ENCODE data around the gene NFAM1.
A peak's percentile ranks its signal among the peaks of the same experiment; 100 is the strongest.

Gene NFAM1

GRCh38 chr22:42346722-42347121, 85.5 kb downstream of the NFAM1 start:
- H3K4me3 Mint-ChIP-seq: no peak overlapping the region
- H3K27ac Mint-ChIP-seq: no peak overlapping the region
- H3K27me3 Mint-ChIP-seq: peaks cover 0 to 13% of the 10 kb centered on the region in 2 donors
- DNase-seq (no peak), ATAC-seq (replicated peaks) (no peak)
- H3K9me3 Mint-ChIP-seq: no peaks in the 10 kb centered on the region
- no peaks in the 10 kb centered on the region for H3K36me3 Mint-ChIP-seq (ENCODE audit: insufficient read depth)
- H3K4me1 Mint-ChIP-seq (ENCODE audit: low read depth in 2 of 2): no peaks in the 10 kb centered on the region

GRCh38 chr22:42345458-42345857, 86.7 kb downstream of the NFAM1 start:
- ATAC-seq (replicated peaks) (no peak), DNase-seq (no peak)
- Mint-ChIP-seq H3K36me3 (ENCODE audit: insufficient read depth) (no peaks in the 10 kb centered on the region), H3K9me3 (no peaks in the 10 kb centered on the region), H3K4me3 (no peak overlapping the region), H3K27me3 (peaks cover 0 to 20% of the 10 kb centered on the region in 2 donors), H3K27ac (no peak overlapping the region), H3K4me1 (ENCODE audit: low read depth in 2 of 2) (no peaks in the 10 kb centered on the region)

- Mint-ChIP-seq H3K27me3 (peaks cover 0 to 20% of the 10 kb centered on the region in 2 donors), H3K4me3 (peak overlapping the region; percentile 54 to 62), H3K36me3 (ENCODE audit: insufficient read depth) (no peaks in the 10 kb centered on the region), H3K9me3 (no peaks in the 10 kb centered on the region), H3K4me1 (ENCODE audit: low read depth in 2 of 2) (no peaks in the 10 kb centered on the region), H3K27ac (no peak overlapping the region)
- no peak for ATAC-seq (replicated peaks)
- no peak for DNase-seq
Observed at GRCh38 chr22:42344361-42344905, 87.8 kb downstream of the NFAM1 start.

- no peaks in the 10 kb centered on the region for H3K4me1 Mint-ChIP-seq (ENCODE audit: low read depth in 2 of 2)
- no peaks in the 10 kb centered on the region for H3K9me3 Mint-ChIP-seq
- no peaks in the 10 kb centered on the region for H3K36me3 Mint-ChIP-seq (ENCODE audit: insufficient read depth)
- no peak for DNase-seq
- H3K4me3 Mint-ChIP-seq: peak overlapping the region; percentile 54 to 62
- H3K27me3 Mint-ChIP-seq: peaks cover 0 to 20% of the 10 kb centered on the region in 2 donors
- ATAC-seq (replicated peaks): peak; percentile 87
- no peak overlapping the region for H3K27ac Mint-ChIP-seq
Observed at GRCh38 chr22:42343531-42344081, 88.6 kb downstream of the NFAM1 start.

DNA sequence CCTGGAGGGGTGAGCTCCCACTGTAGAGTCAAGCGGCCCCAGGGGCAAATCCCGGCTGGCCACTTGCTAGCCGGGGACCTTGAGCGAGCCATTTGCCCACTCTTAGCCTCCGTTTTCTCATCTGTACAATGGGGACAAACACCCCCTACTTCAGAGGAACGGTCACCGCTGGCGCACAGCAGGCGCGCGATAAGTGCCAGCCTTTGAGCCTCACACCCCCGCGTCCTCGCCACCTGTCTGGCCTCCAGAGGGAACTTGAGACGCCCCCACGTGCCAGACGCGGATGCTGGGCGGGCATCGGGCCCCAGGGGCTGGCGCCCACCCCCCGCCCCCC, 89.1 kb downstream of the NFAM1 start:
- H3K4me1 Mint-ChIP-seq (ENCODE audit: low read depth in 2 of 2): no peaks in the 10 kb centered on the region
- H3K36me3 Mint-ChIP-seq (ENCODE audit: insufficient read depth): no peaks in the 10 kb centered on the region
- no peaks in the 10 kb centered on the region for H3K9me3 Mint-ChIP-seq
- peaks cover 0 to 20% of the 10 kb centered on the region in 2 donors for H3K27me3 Mint-ChIP-seq
- DNase-seq (no peak), ATAC-seq (replicated peaks) (peak; percentile 39)
- H3K4me3 Mint-ChIP-seq: peak overlapping the region; percentile 57 to 63
- H3K27ac Mint-ChIP-seq: no peak overlapping the region

DNA sequence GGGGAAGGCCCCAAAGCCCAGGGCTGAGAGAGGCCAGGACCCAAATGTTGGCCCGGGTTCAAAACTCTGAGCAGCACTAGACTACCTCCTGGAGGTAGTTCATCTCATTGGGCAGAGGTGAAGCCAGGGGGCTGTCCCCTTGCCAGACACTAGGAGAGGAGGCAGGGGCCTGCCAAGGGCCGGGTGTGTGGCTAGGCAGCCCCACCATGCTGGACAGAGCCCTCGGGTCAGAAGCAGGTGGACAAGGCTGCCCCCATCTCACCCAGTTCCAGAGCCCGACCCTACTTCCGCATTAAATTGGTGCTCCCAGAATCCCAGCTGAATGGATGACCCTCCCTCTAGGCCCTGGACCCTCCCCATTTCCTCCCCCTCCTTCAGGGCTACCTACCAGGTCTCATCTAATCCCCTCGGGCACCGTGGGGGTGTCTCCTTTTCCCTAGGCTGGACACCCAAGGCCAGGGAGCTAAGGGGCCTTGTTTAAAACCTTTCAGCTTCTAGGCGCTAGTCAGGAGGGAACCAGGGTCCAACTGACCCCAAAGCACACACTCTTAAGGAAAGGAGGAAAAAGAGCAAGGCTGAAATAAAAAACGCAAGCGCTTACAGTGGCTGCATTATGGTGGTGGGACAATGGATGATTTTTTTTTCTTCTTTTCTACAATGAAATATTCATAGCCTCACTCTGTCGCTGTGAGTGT, 89.6 kb downstream of the NFAM1 start:
- H3K4me3 Mint-ChIP-seq: peak overlapping the region; percentile 57 to 63
- ATAC-seq (replicated peaks) (no peak), DNase-seq (no peak)
- H3K9me3 Mint-ChIP-seq: no peaks in the 10 kb centered on the region
- H3K27ac Mint-ChIP-seq: no peak overlapping the region
- peaks cover 0 to 23% of the 10 kb centered on the region in 2 donors for H3K27me3 Mint-ChIP-seq
- H3K4me1 Mint-ChIP-seq (ENCODE audit: low read depth in 2 of 2): peaks cover 0 to 2% of the 10 kb centered on the region in 2 donors
- no peaks in the 10 kb centered on the region for H3K36me3 Mint-ChIP-seq (ENCODE audit: insufficient read depth)

- peaks cover 0 to 2% of the 10 kb centered on the region in 2 donors for H3K4me1 Mint-ChIP-seq (ENCODE audit: low read depth in 2 of 2)
- peak overlapping the region in 1 of 2 donors; percentile 36 for H3K4me3 Mint-ChIP-seq
- H3K27ac Mint-ChIP-seq: no peak overlapping the region
- H3K36me3 Mint-ChIP-seq (ENCODE audit: insufficient read depth): no peaks in the 10 kb centered on the region
- peaks cover 0 to 31% of the 10 kb centered on the region in 2 donors for H3K27me3 Mint-ChIP-seq
- no peaks in the 10 kb centered on the region for H3K9me3 Mint-ChIP-seq
- DNase-seq (no peak), ATAC-seq (replicated peaks) (no peak)
Observed at GRCh38 chr22:42341779-42342178, 90.4 kb downstream of the NFAM1 start.

- DNase-seq (no peak), ATAC-seq (replicated peaks) (no peak)
- H3K4me3 Mint-ChIP-seq: no peak overlapping the region
- peaks cover 0 to 36% of the 10 kb centered on the region in 2 donors for H3K27me3 Mint-ChIP-seq
- H3K9me3 Mint-ChIP-seq: no peaks in the 10 kb centered on the region
- H3K27ac Mint-ChIP-seq: no peak overlapping the region
- peaks cover 4% of the 10 kb centered on the region in 2 donors for H3K4me1 Mint-ChIP-seq (ENCODE audit: low read depth in 2 of 2)
- no peaks in the 10 kb centered on the region for H3K36me3 Mint-ChIP-seq (ENCODE audit: insufficient read depth)
Observed at GRCh38 chr22:42340829-42341383, 91.3 kb downstream of the NFAM1 start.

DNA sequence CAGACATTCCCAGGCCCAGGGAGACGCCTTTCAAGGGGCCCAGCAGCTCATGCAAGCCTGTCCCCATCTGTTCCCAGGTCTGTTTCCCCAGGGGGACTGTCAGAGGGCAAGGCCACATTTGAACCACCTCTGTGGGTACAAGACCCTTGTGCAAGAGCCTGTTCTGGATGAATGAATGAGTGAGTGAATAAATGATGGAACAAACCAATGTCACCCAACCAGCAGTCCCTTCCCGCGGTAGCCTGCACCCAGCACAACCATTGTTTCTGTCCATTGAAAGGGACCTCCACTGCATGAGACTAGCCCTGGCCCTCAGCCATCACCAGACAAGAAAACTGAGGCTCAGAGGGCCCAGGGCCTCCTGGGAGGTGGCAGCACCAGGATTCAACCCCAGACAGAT, 92.1 kb downstream of the NFAM1 start:
- H3K27ac Mint-ChIP-seq: no peak overlapping the region
- H3K4me3 Mint-ChIP-seq: no peak overlapping the region
- DNase-seq: no peak
- no peaks in the 10 kb centered on the region for H3K9me3 Mint-ChIP-seq
- no peaks in the 10 kb centered on the region for H3K36me3 Mint-ChIP-seq (ENCODE audit: insufficient read depth)
- H3K27me3 Mint-ChIP-seq: peaks cover 0 to 36% of the 10 kb centered on the region in 2 donors
- peaks cover 4 to 6% of the 10 kb centered on the region in 2 donors for H3K4me1 Mint-ChIP-seq (ENCODE audit: low read depth in 2 of 2)
- no peak for ATAC-seq (replicated peaks)

- DNase-seq: no peak
- no peak overlapping the region for H3K4me3 Mint-ChIP-seq
- no peak overlapping the region for H3K27ac Mint-ChIP-seq
- no peaks in the 10 kb centered on the region for H3K36me3 Mint-ChIP-seq (ENCODE audit: insufficient read depth)
- no peak for ATAC-seq (replicated peaks)
- H3K27me3 Mint-ChIP-seq: peaks cover 0 to 36% of the 10 kb centered on the region in 2 donors
- H3K9me3 Mint-ChIP-seq: no peaks in the 10 kb centered on the region
- H3K4me1 Mint-ChIP-seq (ENCODE audit: low read depth in 2 of 2): peaks cover 4 to 7% of the 10 kb centered on the region in 2 donors
Observed at GRCh38 chr22:42338479-42338878, 93.7 kb downstream of the NFAM1 start.

DNA sequence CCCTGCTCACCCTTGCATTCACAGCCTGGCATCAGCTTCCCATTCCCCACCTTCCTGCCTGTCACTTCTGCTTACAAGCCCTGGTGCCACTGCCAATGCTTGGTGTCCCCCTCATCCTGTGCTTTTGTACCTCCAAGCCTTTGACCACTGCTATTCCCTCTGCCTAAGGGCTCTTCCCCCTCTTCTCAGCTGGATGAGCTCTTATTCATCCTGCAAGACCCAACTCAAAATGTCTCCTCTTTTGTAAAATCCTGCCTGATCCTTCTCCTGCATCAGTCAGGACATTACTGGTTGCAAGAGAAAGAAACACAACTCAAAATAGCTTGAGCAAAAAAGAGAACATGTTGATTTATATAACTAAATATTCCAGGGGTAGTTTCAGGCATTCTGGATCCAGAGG, 94.8 kb downstream of the NFAM1 start:
- H3K9me3 Mint-ChIP-seq: no peaks in the 10 kb centered on the region
- DNase-seq (no peak), ATAC-seq (replicated peaks) (no peak)
- H3K27ac Mint-ChIP-seq: peak overlapping the region in 1 of 2 donors; percentile 55
- H3K27me3 Mint-ChIP-seq: peaks cover 0 to 30% of the 10 kb centered on the region in 2 donors
- peaks cover 4 to 7% of the 10 kb centered on the region in 2 donors for H3K4me1 Mint-ChIP-seq (ENCODE audit: low read depth in 2 of 2)
- H3K36me3 Mint-ChIP-seq (ENCODE audit: insufficient read depth): no peaks in the 10 kb centered on the region
- H3K4me3 Mint-ChIP-seq: no peak overlapping the region

GRCh38 chr22:42336527-42337227, 95.5 kb downstream of the NFAM1 start:
- no peaks in the 10 kb centered on the region for H3K9me3 Mint-ChIP-seq
- no peaks in the 10 kb centered on the region for H3K36me3 Mint-ChIP-seq (ENCODE audit: insufficient read depth)
- peaks cover 4 to 11% of the 10 kb centered on the region in 2 donors for H3K4me1 Mint-ChIP-seq (ENCODE audit: low read depth in 2 of 2)
- H3K27ac Mint-ChIP-seq: peak overlapping the region in 1 of 2 donors; percentile 14
- H3K4me3 Mint-ChIP-seq: no peak overlapping the region
- ATAC-seq (replicated peaks) (no peak), DNase-seq (no peak)
- peaks cover 0 to 27% of the 10 kb centered on the region in 2 donors for H3K27me3 Mint-ChIP-seq

DNA sequence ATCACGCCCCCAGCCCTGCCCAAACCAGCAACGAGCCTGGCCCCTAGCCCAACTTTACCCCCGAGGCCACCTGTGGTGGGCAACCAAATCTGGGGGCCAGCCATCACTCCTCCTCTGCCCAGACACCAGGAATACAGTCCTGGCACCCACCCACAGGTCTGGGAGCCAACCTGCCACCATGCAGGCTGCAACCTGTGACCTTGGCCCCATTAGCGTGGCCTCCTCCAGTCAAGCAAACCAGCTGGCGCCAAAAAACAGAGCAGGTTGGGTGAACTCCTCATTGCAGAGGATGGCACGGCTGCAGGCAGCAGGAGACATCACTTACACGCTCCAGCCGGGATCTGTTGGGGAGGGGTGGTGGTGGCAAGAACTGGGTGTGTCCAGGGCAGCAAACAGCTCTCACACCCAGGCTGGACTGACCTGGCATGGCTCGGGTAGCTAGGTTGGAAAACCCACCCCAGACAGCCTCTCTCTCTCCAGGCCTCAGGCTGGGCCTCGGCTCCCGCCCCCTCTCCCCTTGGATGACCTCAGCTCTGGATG, 96.3 kb downstream of the NFAM1 start:
- no peak overlapping the region for H3K27ac Mint-ChIP-seq

More for the DNA sequence above, 96.3 kb downstream of the NFAM1 start:
- DNase-seq: no peak
- Mint-ChIP-seq H3K4me3 (no peak overlapping the region), H3K9me3 (no peaks in the 10 kb centered on the region), H3K27me3 (peaks cover 0 to 26% of the 10 kb centered on the region in 2 donors), H3K4me1 (ENCODE audit: low read depth in 2 of 2) (peaks cover 4 to 13% of the 10 kb centered on the region in 2 donors), H3K36me3 (ENCODE audit: insufficient read depth) (no peaks in the 10 kb centered on the region)
- no peak for ATAC-seq (replicated peaks)

All from effector memory CD8-positive, alpha-beta T cell (primary cell).